Psoas muscle (tissue), 8 donors: ENCODE measurements around the gene R3HDM4. TPM values are rescaled to one million over a fixed set of nuclear protein-coding genes. Genes with fewer than 3 reads are reported as not detected.

Experiments
- ATAC-seq, 4 donors: fragments of 200-7000 bp; cut with Tn5 transposase; one replicate each; pipeline ENCODE4 v1.9.1; 2020; ENCODE audit warnings: moderate library complexity in 3 of 4, mild to moderate bottlenecking in 2 of 4
- DNase-seq, 2 donors: peaks; one replicate each; pipeline ENCODE4 v3.0.0-alpha.2; 2020
- H3K27ac ChIP-seq: fragments of 200-600 bp; one replicate; pipeline ENCODE4 v1.8.0; 2022
- H3K27me3 ChIP-seq, 3 donors: fragments of 200-600 bp in 1 of 3; one replicate each; pipeline versions ENCODE4 v1.6.1 to v1.8.0; 2013 to 2022; ENCODE audit warnings: low read length in 2 of 3, mild to moderate bottlenecking in 2 of 3, moderate library complexity in 1 of 3; ENCODE audit not compliant: insufficient read depth in 3 of 3
- H3K36me3 ChIP-seq, 2 donors: fragments of 200-600 bp in 1 of 2; one replicate each; pipeline versions ENCODE4 v1.6.1 to v1.8.0; 2013 to 2022; ENCODE audit warnings: low read depth in 1 of 2, mild to moderate bottlenecking in 1 of 2, moderate library complexity in 1 of 2; ENCODE audit not compliant: insufficient read depth in 1 of 2
- H3K4me1 ChIP-seq: fragments of 200-600 bp; one replicate; pipeline ENCODE4 v1.8.0; 2022
- H3K4me3 ChIP-seq: fragments of 200-600 bp; one replicate; pipeline ENCODE4 v1.8.0; 2022; ENCODE audit warnings: mild to moderate bottlenecking
- H3K9me3 ChIP-seq: fragments of 200-600 bp; one replicate; pipeline ENCODE4 v1.8.0; 2022
- CTCF ChIP-seq: fragments of 200-600 bp; IDR thresholded peaks from one replicate; pipeline ENCODE4 v1.8.0; 2022; ENCODE audit warnings: antibody characterized with exemption
- WGBS, 3 donors: extraction: QIAGEN DNeasy Blood & Tissue Kit; methylation state at CpG; one replicate each; pipeline versions ENCODE4 v1.1.6 to v1.1.7; 2013; 5-methylcytosine and 5-hydroxymethylcytosine counted together
- intact Hi-C, 2 donors: fragments of 100-400 bp; cut with DNase I; formaldehyde crosslinking; loops; one replicate each; pipeline versions ENCODE4 v1.11.0 to v1.14.2; 2022
- polyA plus RNA-seq, 3 donors: library from polyadenylated mRNA; stranded (reverse); fragments of 200-250 nt; gene quantifications; one replicate each; pipeline ENCODE4 v1.2.3, GENCODE V29; 2013
- total RNA-seq, 4 donors: library from RNA; stranded (reverse); fragmentation: NEBNext Ultra II Directional in 2 of 4; extraction: Animal tissue kit (Norgen Biotek cat#: 25700) in 2 of 4; gene quantifications; one replicate each; pipeline versions ENCODE4 v1.2.1 to v1.2.4, GENCODE V29; 2021 to 2023
- donor health status: healthy with polysubstance abuse.
- donor health status: DM: no; HTN: no; CAD: no; lungs with moderate emphysema.
- donor health status: Bipolar disorder and iron deficiency.
- donor health status: healthy.
- donor health status: DM: yes; HTN: yes; CAD: no.
- donor health status: DM: no; HTN: no; CAD: no.
- donor health status: DM: no; HTN: no; CAD: no.
- donor health status: DM: yes; HTN: yes; CAD: no.

The R3HDM4 gene
- total and polyA plus RNA-seq, 7 donors: 17.8 to 92.0 (median 51.0) TPM

GRCh38 chr19:868458-869244 is 44.4 kb downstream of the R3HDM4 start:
- H3K4me3 ChIP-seq: no peak overlapping the region
- H3K4me1 ChIP-seq: peaks cover 4% of the 10 kb centered on the region
- no peaks in the 10 kb centered on the region for H3K9me3 ChIP-seq
- intact Hi-C loops: no loop called here
- peak overlapping the region; percentile 36 for H3K27ac ChIP-seq
- ATAC-seq (no peak), DNase-seq (no peak)
- no peak for TF ChIP-seq CTCF
- WGBS, 3 donors: 91 to 93% (median 92%) methylated on average over 29 to 34 of the region's 34 CpGs
- H3K36me3 ChIP-seq: peaks cover 0 to 46% of the 10 kb centered on the region in 2 donors
- H3K27me3 ChIP-seq: no peaks in the 10 kb centered on the region

GRCh38 chr19:867855-868457 is 45.1 kb downstream of the R3HDM4 start:
- intact Hi-C loops: no loop called here
- H3K4me1 ChIP-seq: peaks cover 4% of the 10 kb centered on the region
- peaks cover 0 to 5% (median 0%) of the 10 kb centered on the region in 3 donors for H3K27me3 ChIP-seq
- no peak for ATAC-seq
- no peak overlapping the region for H3K4me3 ChIP-seq
- no peak overlapping the region for H3K27ac ChIP-seq
- peaks cover 0 to 42% of the 10 kb centered on the region in 2 donors for H3K36me3 ChIP-seq
- DNase-seq: no peak
- no peak for TF ChIP-seq CTCF
- 92 to 94% (median 92%) methylated on average over 38 to 39 of the region's 39 CpGs for WGBS, 3 donors
- H3K9me3 ChIP-seq: no peaks in the 10 kb centered on the region

GRCh38 chr19:867301-867793 is 45.7 kb downstream of the R3HDM4 start:
- Histone ChIP-seq H3K9me3 (no peaks in the 10 kb centered on the region), H3K27me3 (peaks cover 0 to 8% (median 2%) of the 10 kb centered on the region in 3 donors), H3K4me1 (peaks cover 4% of the 10 kb centered on the region), H3K36me3 (peaks cover 0 to 39% of the 10 kb centered on the region in 2 donors), H3K4me3 (no peak overlapping the region), H3K27ac (no peak overlapping the region)
- intact Hi-C loops: no loop called here
- WGBS, 3 donors: 72 to 74% (median 74%) methylated on average over 12 to 16 of the region's 16 CpGs
- ATAC-seq (no peak), DNase-seq (no peak)
- no peak for TF ChIP-seq CTCF

- H3K9me3 ChIP-seq: no peaks in the 10 kb centered on the region
- no peak for DNase-seq
- no peak for TF ChIP-seq CTCF
- ATAC-seq: no peak
- no peak overlapping the region for H3K4me3 ChIP-seq
- intact Hi-C loops: no loop called here
- peaks cover 4% of the 10 kb centered on the region for H3K4me1 ChIP-seq
- H3K36me3 ChIP-seq: peaks cover 0 to 38% of the 10 kb centered on the region in 2 donors
- peaks cover 0 to 8% (median 2%) of the 10 kb centered on the region in 3 donors for H3K27me3 ChIP-seq
- 84 to 87% (median 85%) methylated on average over 17 to 38 of the region's 38 CpGs for WGBS, 3 donors
- H3K27ac ChIP-seq: no peak overlapping the region
Observed at GRCh38 chr19:866769-867300, 46.2 kb downstream of the R3HDM4 start.
